Measurements from ENCODE around the gene NAV2. TPM values are rescaled to one million over a fixed set of nuclear protein-coding genes. Genes with fewer than 3 reads are reported as not detected.

The NAV2 gene
- total and polyA plus RNA-seq, 2 experiments from 2014 or later = 26.0 to 45.0 TPM

- TF ChIP-seq ZNF462 (CRISPR knock-in tag; IDR thresholded peaks at IDR 0.05) (no peak), ZNF331 (CRISPR knock-in tag; IDR thresholded peaks at IDR 0.05; ENCODE audit: low read depth) (no peak)
These were observed 161.1 kb downstream of the NAV2 start (continued) for GRCh38 chr11:19873730-19874129.

GRCh38 chr11:19874266-19874665 lies 161.6 kb downstream of the NAV2 start:
- Mint-ChIP-seq H3K9me3 (no peaks in the 10 kb centered on the region), H3K27ac (no peak overlapping the region; the same call in 1 of the 2 replicates), H3K4me1 (peaks cover 57% of the 10 kb centered on the region), H3K36me3 (ENCODE audit: low read depth) (peaks cover 30% of the 10 kb centered on the region), H3K27me3 (ENCODE audit: insufficient read depth, low read depth, poor library complexity) (peaks cover 7% of the 10 kb centered on the region), H3K4me3 (no peak overlapping the region)
- peaks cover 38% of the 10 kb centered on the region for H3K4me1 ChIP-seq (ENCODE audit: insufficient read depth)
- 0 out of 2 replicates have a peak overlapping the region, but pooled peaks have one; percentile 52 for H3K4me2 ChIP-seq
- H3K9me2 ChIP-seq (ENCODE audit: insufficient read depth) = 0 out of 2 replicates have a peak, but pooled peaks cover 3% of the 10 kb centered on the region
- no peak overlapping the region for H3K4me3 ChIP-seq
- peaks cover 8% of the 10 kb centered on the region for H3F3A ChIP-seq (replicated peaks; ENCODE audit: low read depth)
- 0 out of 2 replicates have a peak, but pooled peaks cover 5% of the 10 kb centered on the region for H4K20me1 ChIP-seq (replicated peaks; ENCODE audit: insufficient read depth)
- H3K27me3 ChIP-seq (ENCODE audit: insufficient read depth) = no peaks in the 10 kb centered on the region
- no peak overlapping the region for H2AFZ ChIP-seq
- H3K36me3 ChIP-seq (ENCODE audit: insufficient read depth) = no peaks in the 10 kb centered on the region
- 0 out of 2 replicates have a peak overlapping the region, but pooled peaks have one; percentile 75 for H3K27ac ChIP-seq (ENCODE audit: low read depth)
- ATAC-seq = no peak
- H3K79me2 ChIP-seq (replicated peaks; ENCODE audit: insufficient read depth) = peaks cover 16% of the 10 kb centered on the region; the same call in 1 of the 2 replicates
- no peak for DNase-seq (ENCODE audit: low spot score)
- TF ChIP-seq ETS1 (IDR thresholded peaks at IDR 0.05) = no peak
- no peak for TF ChIP-seq CREB1 (CRISPR knock-in tag; IDR thresholded peaks at IDR 0.05; ENCODE audit: low read depth)
- no peak for TF ChIP-seq EZH2 (IDR thresholded peaks at IDR 0.05; ENCODE audit: low read depth, unreplicated experiment)
- no peak for TF ChIP-seq EZH2phosphoT487 (IDR thresholded peaks at IDR 0.05; ENCODE audit: unreplicated experiment)
- TF ChIP-seq ZNF114 (CRISPR knock-in tag; IDR thresholded peaks at IDR 0.05) = no peak
- TF ChIP-seq ZNF331 (CRISPR knock-in tag; IDR thresholded peaks at IDR 0.05; ENCODE audit: low read depth) = no peak
- TF ChIP-seq STAT1 (IDR thresholded peaks at IDR 0.05; ENCODE audit: unreplicated experiment) = no peak
- TF ChIP-seq REST (IDR thresholded peaks at IDR 0.05; ENCODE audit: unreplicated experiment) = no peak
- TF ChIP-seq POLR2AphosphoS5 (IDR thresholded peaks at IDR 0.05; ENCODE audit: low read depth) = no peak
- TF ChIP-seq JUNB (IDR thresholded peaks at IDR 0.05; ENCODE audit: unreplicated experiment) = no peak
- no peak for TF ChIP-seq NANOG (IDR thresholded peaks at IDR 0.05; ENCODE audit: borderline replicate concordance)

All from GM23338 (cell line).